ENCODE data around the gene BSG. TPM values are rescaled to one million over a fixed set of nuclear protein-coding genes. Genes with fewer than 3 reads are reported as not detected.
"Not testable (repeated sequence)": the region's sequence is repeated elsewhere in the genome, so short reads cannot be mapped to it uniquely, and the experiment has no call there.

BSG gene
- total and polyA plus RNA-seq, 2 experiments from 2014 or later = 545 to 1,282 TPM

DNA sequence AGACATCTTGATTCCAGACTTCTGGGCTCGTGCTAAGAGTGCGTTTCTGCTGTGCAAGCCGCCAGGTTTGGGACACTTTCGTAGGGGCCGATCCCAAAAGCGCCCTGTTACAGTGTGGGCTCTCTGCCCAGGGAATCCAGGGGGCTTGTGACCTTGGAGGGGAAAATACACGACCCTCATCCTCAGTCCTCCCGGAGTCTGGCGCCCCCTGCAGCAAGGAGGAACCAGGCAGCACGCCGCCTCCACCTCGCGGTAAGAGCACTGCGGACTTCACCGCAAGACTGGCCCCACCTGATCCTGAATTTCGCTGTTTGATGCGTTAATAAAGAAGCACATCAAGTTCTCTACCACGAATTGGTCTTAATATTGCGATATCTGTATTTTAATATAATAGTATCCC is 55.8 kb downstream of the BSG start:
- DNase-seq (ENCODE audit: low spot score) = no peak
- Histone ChIP-seq H3K4me1 (ENCODE audit: insufficient read depth) (peaks cover 6% of the 10 kb centered on the region), H3K27ac (no peak overlapping the region), H3K27me3 (no peaks in the 10 kb centered on the region), H3K4me2 (no peak overlapping the region), H3K9me2 (replicated peaks; ENCODE audit: insufficient read depth) (no peaks in the 10 kb centered on the region), H3K9me3 (ENCODE audit: low read depth) (no peaks in the 10 kb centered on the region), H3K79me2 (peaks cover 34% of the 10 kb centered on the region), H2AFZ (no peak overlapping the region), H4K20me1 (ENCODE audit: insufficient read depth, poor library complexity, severe bottlenecking) (no peaks in the 10 kb centered on the region), H3K4me3 (no peak overlapping the region), H3K36me3 (replicated peaks; ENCODE audit: insufficient read depth, low read depth) (no peaks in the 10 kb centered on the region)
- TF ChIP-seq EZH2phosphoT487 (IDR thresholded peaks at IDR 0.05; ENCODE audit: low read depth, severe bottlenecking, unreplicated experiment) (no peak), EZH2 (IDR thresholded peaks at IDR 0.05; ENCODE audit: borderline replicate concordance) (no peak)
- TF ChIP-seq, protein P1, sequence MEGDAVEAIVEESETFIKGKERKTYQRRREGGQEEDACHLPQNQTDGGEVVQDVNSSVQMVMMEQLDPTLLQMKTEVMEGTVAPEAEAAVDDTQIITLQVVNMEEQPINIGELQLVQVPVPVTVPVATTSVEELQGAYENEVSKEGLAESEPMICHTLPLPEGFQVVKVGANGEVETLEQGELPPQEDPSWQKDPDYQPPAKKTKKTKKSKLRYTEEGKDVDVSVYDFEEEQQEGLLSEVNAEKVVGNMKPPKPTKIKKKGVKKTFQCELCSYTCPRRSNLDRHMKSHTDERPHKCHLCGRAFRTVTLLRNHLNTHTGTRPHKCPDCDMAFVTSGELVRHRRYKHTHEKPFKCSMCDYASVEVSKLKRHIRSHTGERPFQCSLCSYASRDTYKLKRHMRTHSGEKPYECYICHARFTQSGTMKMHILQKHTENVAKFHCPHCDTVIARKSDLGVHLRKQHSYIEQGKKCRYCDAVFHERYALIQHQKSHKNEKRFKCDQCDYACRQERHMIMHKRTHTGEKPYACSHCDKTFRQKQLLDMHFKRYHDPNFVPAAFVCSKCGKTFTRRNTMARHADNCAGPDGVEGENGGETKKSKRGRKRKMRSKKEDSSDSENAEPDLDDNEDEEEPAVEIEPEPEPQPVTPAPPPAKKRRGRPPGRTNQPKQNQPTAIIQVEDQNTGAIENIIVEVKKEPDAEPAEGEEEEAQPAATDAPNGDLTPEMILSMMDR (IDR thresholded peaks at IDR 0.05; ENCODE audit: poor library complexity) = peak; percentile 26
- 83% methylated on average over 19 of the region's 19 CpGs for WGBS (ENCODE audit: low lambda C conversion rate, missing lambda C conversion rate)

DNA sequence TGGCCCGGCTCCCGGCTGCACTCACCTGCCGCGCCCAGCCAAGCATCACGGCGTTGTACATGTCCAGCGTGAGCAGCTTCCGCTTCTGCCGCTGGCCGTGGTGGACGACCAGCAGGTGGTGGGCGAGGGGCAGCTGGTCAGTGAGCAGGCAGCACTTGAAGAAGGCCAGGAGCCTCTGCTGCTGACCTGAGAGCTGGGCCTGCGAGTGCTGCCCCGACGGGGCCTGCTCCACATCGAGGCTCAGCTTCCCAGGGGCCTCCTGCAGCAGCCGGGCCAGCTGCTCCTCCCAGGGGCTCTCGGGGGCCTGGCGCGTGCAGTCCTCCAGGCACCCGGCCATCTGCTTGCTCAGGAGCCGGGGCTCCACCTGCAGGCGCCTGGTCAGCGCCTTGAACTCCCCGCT is 57.1 kb downstream of the BSG start:
- H3K27ac ChIP-seq; H4K20me1 ChIP-seq (ENCODE audit: insufficient read depth, poor library complexity, severe bottlenecking); H3K36me3 ChIP-seq (replicated peaks; ENCODE audit: insufficient read depth, low read depth); H3K9me3 ChIP-seq (ENCODE audit: low read depth); H3K4me3 ChIP-seq; H3K27me3 ChIP-seq; H3K4me2 ChIP-seq; H2AFZ ChIP-seq; DNase-seq (ENCODE audit: low spot score); H3K9me2 ChIP-seq (replicated peaks; ENCODE audit: insufficient read depth): not testable (repeated sequence)
- peaks cover 12% of the 10 kb centered on the region for H3K4me1 ChIP-seq (ENCODE audit: insufficient read depth)
- peaks cover 39% of the 10 kb centered on the region for H3K79me2 ChIP-seq
- WGBS (ENCODE audit: low lambda C conversion rate, missing lambda C conversion rate) = 88% methylated on average over 25 of the region's 25 CpGs

DNA sequence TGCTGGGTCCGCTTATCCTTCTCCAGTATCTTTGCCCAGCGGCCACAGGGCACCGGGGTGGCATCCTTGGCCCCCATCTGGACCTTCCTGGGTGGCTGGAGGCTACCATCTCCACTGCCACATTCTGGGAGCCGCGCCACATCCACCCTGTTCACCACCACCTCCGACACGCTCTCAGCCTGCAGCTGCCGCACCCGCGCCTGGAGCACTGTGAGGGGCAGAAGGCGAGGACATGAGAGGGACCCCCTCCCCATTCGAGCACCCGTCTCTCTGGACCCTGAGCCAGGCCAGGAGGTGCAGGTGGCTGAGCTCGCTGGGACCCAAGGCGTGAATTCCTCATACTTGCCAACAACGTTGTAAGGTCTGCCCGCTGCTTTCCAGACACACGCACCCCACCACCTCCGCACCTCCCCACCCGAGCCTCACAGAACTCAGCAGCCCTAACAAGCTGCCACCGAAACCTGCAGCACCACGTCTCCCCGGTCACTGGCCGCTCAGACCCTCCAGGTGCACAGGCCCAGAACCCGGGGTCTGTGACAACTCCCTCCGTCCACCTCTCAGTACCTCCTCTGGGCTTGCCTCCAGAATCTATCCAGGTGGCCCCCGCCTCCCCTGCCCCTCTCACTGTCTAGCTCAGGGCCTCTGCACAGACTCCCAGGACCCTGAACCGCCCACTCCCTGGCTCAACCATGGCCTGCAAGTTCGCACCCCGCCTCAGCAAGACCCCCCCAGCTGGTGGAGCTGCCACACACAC is 57.7 kb downstream of the BSG start:
- Histone ChIP-seq H3K36me3 (replicated peaks; ENCODE audit: insufficient read depth, low read depth) (no peaks in the 10 kb centered on the region), H3K79me2 (peaks cover 44% of the 10 kb centered on the region)

DNA sequence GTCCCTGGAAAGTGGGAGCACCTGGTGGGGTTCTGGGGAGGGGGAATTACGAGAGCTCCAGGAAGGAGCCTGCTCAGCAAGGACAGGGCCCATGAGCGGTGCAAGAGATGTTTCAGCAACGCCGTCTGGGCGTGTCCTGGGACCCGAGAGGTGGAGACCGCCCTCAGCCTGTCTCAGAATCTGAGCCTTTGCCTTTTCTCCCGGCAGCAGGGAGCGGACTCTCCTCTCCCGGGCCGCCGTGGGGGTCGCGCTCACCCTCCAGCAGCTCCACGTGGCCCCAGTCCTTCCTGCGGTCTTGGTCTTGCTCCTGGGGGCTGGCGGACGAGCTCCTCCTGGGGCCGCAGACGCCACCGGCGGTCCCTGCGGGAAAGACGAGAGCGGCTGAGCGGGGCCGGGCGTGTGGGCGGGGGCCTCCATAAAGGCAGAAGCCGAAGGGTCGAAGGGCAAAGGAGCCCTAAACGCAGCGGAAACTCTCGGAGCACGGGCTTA is 60.2 kb downstream of the BSG start:
- Histone ChIP-seq H4K20me1 (ENCODE audit: insufficient read depth, poor library complexity, severe bottlenecking) (no peaks in the 10 kb centered on the region), H3K4me1 (ENCODE audit: insufficient read depth) (peaks cover 12% of the 10 kb centered on the region), H3K27ac (peak overlapping the region; percentile 80), H3K79me2 (peaks cover 44% of the 10 kb centered on the region), H3K4me2 (peak overlapping the region; percentile 97), H2AFZ (peak overlapping the region; percentile 57), H3K27me3 (no peaks in the 10 kb centered on the region), H3K9me3 (ENCODE audit: low read depth) (no peaks in the 10 kb centered on the region), H3K9me2 (replicated peaks; ENCODE audit: insufficient read depth) (no peaks in the 10 kb centered on the region), H3K4me3 (peak overlapping the region; percentile 92), H3K36me3 (replicated peaks; ENCODE audit: insufficient read depth, low read depth) (no peaks in the 10 kb centered on the region)
- no peak for TF ChIP-seq EZH2phosphoT487 (IDR thresholded peaks at IDR 0.05; ENCODE audit: low read depth, severe bottlenecking, unreplicated experiment)
- 2% methylated on average over 28 of the region's 35 CpGs for WGBS (ENCODE audit: low lambda C conversion rate, missing lambda C conversion rate)
- DNase-seq (ENCODE audit: low spot score) = peak; percentile 75

More for the DNA sequence above, 57.7 kb downstream of the BSG start:
- Histone ChIP-seq H4K20me1 (ENCODE audit: insufficient read depth, poor library complexity, severe bottlenecking) (no peaks in the 10 kb centered on the region), H3K4me3 (no peak overlapping the region), H3K4me2 (no peak overlapping the region), H3K9me3 (ENCODE audit: low read depth) (no peaks in the 10 kb centered on the region), H2AFZ (no peak overlapping the region), H3K9me2 (replicated peaks; ENCODE audit: insufficient read depth) (no peaks in the 10 kb centered on the region), H3K27me3 (no peaks in the 10 kb centered on the region), H3K4me1 (ENCODE audit: insufficient read depth) (peaks cover 12% of the 10 kb centered on the region), H3K27ac (no peak overlapping the region)
- TF ChIP-seq, protein P1 (IDR thresholded peaks at IDR 0.05; ENCODE audit: poor library complexity) = no peak
- no peak for TF ChIP-seq EZH2 (IDR thresholded peaks at IDR 0.05; ENCODE audit: borderline replicate concordance)
- DNase-seq (ENCODE audit: low spot score) = no peak
- WGBS (ENCODE audit: low lambda C conversion rate, missing lambda C conversion rate) = 93% methylated on average over 30 of the region's 30 CpGs

Other genes starting within 250 kb of the BSG start
- gene MIER2, start 227.8 kb upstream of the BSG start, total RNA-seq = 8.4 and 9.9 TPM in 2 replicates
- 46.6 and 47.3 TPM in 2 replicates for gene MIER2, start 227.8 kb upstream of the BSG start, polyA plus RNA-seq
- gene C2CD4C, start 163.4 kb upstream of the BSG start, total RNA-seq = 1.9 and 3.4 TPM in 2 replicates
- gene C2CD4C, start 163.4 kb upstream of the BSG start, polyA plus RNA-seq = 2.7 and 4.6 TPM in 2 replicates
- 50.3 and 50.8 TPM in 2 replicates for gene SHC2, start 111.6 kb upstream of the BSG start, total RNA-seq
- gene SHC2, start 111.6 kb upstream of the BSG start, polyA plus RNA-seq = 111 and 127 TPM in 2 replicates
- 1.2 and 4.0 TPM in 2 replicates for gene MADCAM1, start 76.1 kb upstream of the BSG start, total RNA-seq
- 1.8 and 2.9 TPM in 2 replicates for gene MADCAM1, start 76.1 kb upstream of the BSG start, polyA plus RNA-seq
- gene TPGS1, start 65.1 kb upstream of the BSG start, total RNA-seq = 35.8 and 44.9 TPM in 2 replicates
- gene TPGS1, start 65.1 kb upstream of the BSG start, polyA plus RNA-seq = 61.0 and 69.0 TPM in 2 replicates
- gene CDC34, start 40.8 kb upstream of the BSG start, total RNA-seq = 89.9 and 105 TPM in 2 replicates
- 196 and 197 TPM in 2 replicates for gene CDC34, start 40.8 kb upstream of the BSG start, polyA plus RNA-seq
- gene GZMM, start 28.5 kb upstream of the BSG start, total RNA-seq = not detected in 2 replicates
- not detected in 2 replicates for gene GZMM, start 28.5 kb upstream of the BSG start, polyA plus RNA-seq
- 0.30 and 0.44 TPM in 2 replicates for gene HCN2, start 17.3 kb downstream of the BSG start, total RNA-seq
- gene HCN2, start 17.3 kb downstream of the BSG start, polyA plus RNA-seq = 0.16 and 0.21 TPM in 2 replicates
- gene POLRMT, start 60.9 kb downstream of the BSG start, total RNA-seq = 38.7 and 41.9 TPM in 2 replicates
- 59.5 and 60.7 TPM in 2 replicates for gene POLRMT, start 60.9 kb downstream of the BSG start, polyA plus RNA-seq
- 0.20 TPM in 1 of 2 replicates, not detected in the other for gene FGF22, start 67.3 kb downstream of the BSG start, total RNA-seq
- gene FGF22, start 67.3 kb downstream of the BSG start, polyA plus RNA-seq = 0.18 and 0.70 TPM in 2 replicates
- 42.7 and 43.9 TPM in 2 replicates for gene RNF126, start 90.6 kb downstream of the BSG start, total RNA-seq
- gene RNF126, start 90.6 kb downstream of the BSG start, polyA plus RNA-seq = 84.7 and 89.6 TPM in 2 replicates
- 106 and 131 TPM in 2 replicates for gene FSTL3, start 103.8 kb downstream of the BSG start, total RNA-seq
- gene FSTL3, start 103.8 kb downstream of the BSG start, polyA plus RNA-seq = 171 and 209 TPM in 2 replicates
- 0.16 and 2.4 TPM in 2 replicates for gene PRSS57, start 122.9 kb downstream of the BSG start, total RNA-seq
- 1.2 TPM in 1 of 2 replicates, not detected in the other for gene PRSS57, start 122.9 kb downstream of the BSG start, polyA plus RNA-seq
- gene PALM, start 136.3 kb downstream of the BSG start, total RNA-seq = 27.2 and 34.9 TPM in 2 replicates
- 22.1 and 23.0 TPM in 2 replicates for gene PALM, start 136.3 kb downstream of the BSG start, polyA plus RNA-seq
- 35.7 and 43.7 TPM in 2 replicates for gene MISP, start 178.5 kb downstream of the BSG start, total RNA-seq
- 38.4 and 50.9 TPM in 2 replicates for gene MISP, start 178.5 kb downstream of the BSG start, polyA plus RNA-seq
- 144 and 178 TPM in 2 replicates for gene PTBP1, start 224.9 kb downstream of the BSG start, total RNA-seq
- gene PTBP1, start 224.9 kb downstream of the BSG start, polyA plus RNA-seq = 204 and 219 TPM in 2 replicates
- gene PLPPR3, start 249.4 kb downstream of the BSG start, total RNA-seq = 7.6 and 11.1 TPM in 2 replicates
- gene PLPPR3, start 249.4 kb downstream of the BSG start, polyA plus RNA-seq = 11.4 and 11.7 TPM in 2 replicates

Measured in hepatocyte (in vitro differentiated cells).